CD14-positive monocyte (primary cell): Measurements from ENCODE around the gene ERBB3. TPM values are rescaled to one million over a fixed set of nuclear protein-coding genes. Genes with fewer than 3 reads are reported as not detected.
"Not testable (repeated sequence)": the region's sequence is repeated elsewhere in the genome, so short reads cannot be mapped to it uniquely, and the experiment has no call there.

Experiments used
- DNase-seq, 3 donors: peaks; one replicate each; pipeline ENCODE4 v3.0.0-alpha.2; 2011 to 2022
- H2AFZ ChIP-seq: 2 replicates; pipeline ENCODE4 v1.6.0; 2012; ENCODE audit warnings: mild to moderate bottlenecking, low read depth, low read length, inconsistent platforms; ENCODE audit not compliant: insufficient read depth, poor library complexity, severe bottlenecking
- H3K27ac ChIP-seq, 2 donors: 1 replicate in 1 of 2; 2 replicates in 1 of 2; pipeline ENCODE4 v1.5.1; 2012 to 2013; ENCODE audit warnings: low read length in 2 of 2, control low read depth in 1 of 2, inconsistent platforms in 1 of 2, low read depth in 1 of 2, mild to moderate bottlenecking in 1 of 2
- H3K27me3 ChIP-seq, 2 donors: one replicate each; pipeline versions ENCODE4 v1.6.0 to v1.6.1; 2011 to 2013; ENCODE audit warnings: low read length in 2 of 2; ENCODE audit not compliant: control insufficient read depth in 2 of 2, insufficient read depth in 2 of 2
- H3K36me3 ChIP-seq, 2 donors: replicated peaks in 1 of 2; 1 replicate in 1 of 2; 2 replicates in 1 of 2; pipeline versions ENCODE4 v1.5.1 to v1.6.1; 2012 to 2013; ENCODE audit warnings: low read length in 2 of 2, control low read depth in 1 of 2, inconsistent platforms in 1 of 2, mild to moderate bottlenecking in 1 of 2; ENCODE audit not compliant: insufficient read depth in 2 of 2, control insufficient read depth in 1 of 2
- H3K4me1 ChIP-seq, 2 donors: 1 replicate in 1 of 2; 2 replicates in 1 of 2; pipeline versions ENCODE4 v1.5.1 to v1.6.1; 2012 to 2013; ENCODE audit warnings: low read length in 2 of 2, control low read depth in 1 of 2, inconsistent platforms in 1 of 2, mild to moderate bottlenecking in 1 of 2, moderate library complexity in 1 of 2; ENCODE audit not compliant: insufficient read depth in 2 of 2, control insufficient read depth in 1 of 2
- H3K4me2 ChIP-seq: replicated peaks from 2 replicates; pipeline ENCODE3; 2012; ENCODE audit warnings: low read length, moderate library complexity, mild to moderate bottlenecking; ENCODE audit not compliant: poor library complexity, severe bottlenecking; ENCODE audit errors: extremely low read depth
- H3K4me3 ChIP-seq, 3 experiments: fragments of 200-600 bp in 1 of 3; sonication (generic) in 1 of 3; replicated peaks in 1 of 3; 1 replicate in 2 of 3; 2 replicates in 1 of 3; pipeline ENCODE4 v1.5.1; 2011 to 2013; ENCODE audit warnings: low read length in 3 of 3, mild to moderate bottlenecking in 3 of 3, control low read depth in 2 of 3, low read depth in 2 of 3, inconsistent platforms in 1 of 3, moderate library complexity in 1 of 3
- H3K79me2 ChIP-seq: 2 replicates; pipeline ENCODE4 v1.6.0; 2012; ENCODE audit warnings: mild to moderate bottlenecking, control low read depth, inconsistent platforms, low read length, moderate library complexity; ENCODE audit not compliant: insufficient read depth
- H3K9ac ChIP-seq: 2 replicates; pipeline ENCODE4 v1.6.0; 2017; ENCODE audit warnings: low read length, mild to moderate bottlenecking; ENCODE audit not compliant: insufficient read depth, poor library complexity, severe bottlenecking
- H3K9me3 ChIP-seq, 2 donors: replicated peaks in 1 of 2; 1 replicate in 1 of 2; 2 replicates in 1 of 2; pipeline versions ENCODE4 v1.5.1 to v1.6.1; 2012 to 2013; ENCODE audit warnings: low read length in 2 of 2, control low read depth in 1 of 2; ENCODE audit not compliant: control insufficient read depth in 1 of 2, insufficient read depth in 1 of 2
- H4K20me1 ChIP-seq: 2 replicates; pipeline ENCODE4 v1.6.0; 2012; ENCODE audit warnings: mild to moderate bottlenecking, low read length, control low read depth, moderate library complexity; ENCODE audit not compliant: insufficient read depth
- H3K27ac Mint-ChIP-seq, 7 donors: one replicate each; pipeline ENCODE4 v1.8.0; 2020; ENCODE audit warnings: mild to moderate bottlenecking in 7 of 7, mixed read lengths in 7 of 7, moderate library complexity in 6 of 7, inconsistent platforms in 2 of 7
- H3K27me3 Mint-ChIP-seq, 3 donors: one replicate each; pipeline ENCODE4 v1.8.0; 2021 to 2022; ENCODE audit warnings: low read depth in 3 of 3, mild to moderate bottlenecking in 3 of 3, mixed read lengths in 3 of 3, moderate library complexity in 3 of 3, inconsistent platforms in 1 of 3
- H3K36me3 Mint-ChIP-seq, 2 donors: one replicate each; pipeline ENCODE4 v1.8.0; 2020; ENCODE audit warnings: mixed read lengths in 2 of 2, inconsistent platforms in 1 of 2, mild to moderate bottlenecking in 1 of 2
- H3K4me1 Mint-ChIP-seq: one replicate; pipeline ENCODE4 v1.8.0; 2020; ENCODE audit warnings: mild to moderate bottlenecking, mixed read lengths
- H3K4me3 Mint-ChIP-seq, 2 donors: one replicate each; pipeline ENCODE4 v1.8.0; 2020; ENCODE audit warnings: mild to moderate bottlenecking in 2 of 2, mixed read lengths in 2 of 2, moderate library complexity in 1 of 2
- H3K9me3 Mint-ChIP-seq, 7 donors: one replicate each; pipeline ENCODE4 v1.8.0; 2020 to 2022; ENCODE audit warnings: mixed read lengths in 7 of 7, mild to moderate bottlenecking in 6 of 7, moderate library complexity in 6 of 7, inconsistent platforms in 2 of 7
- CTCF ChIP-seq: fragments of 200-600 bp; IDR thresholded peaks from one replicate; pipeline ENCODE4 v1.8.0; 2022; ENCODE audit warnings: antibody characterized with exemption, mild to moderate bottlenecking
- WGBS: methylation state at CpG from one replicate; pipeline ENCODE4 v1.1.5; 2013; ENCODE audit warnings: missing lambda C conversion rate; ENCODE audit not compliant: insufficient coverage; 5-methylcytosine and 5-hydroxymethylcytosine counted together
- intact Hi-C, 2 donors: fragments of 100-400 bp; cut with micrococcal nuclease; formaldehyde crosslinking; loops; one replicate each; pipeline versions ENCODE4 v1.15.0 to v1.15.1; 2023
- polyA plus RNA-seq, 3 donors: library from polyadenylated mRNA; depleted of rRNA in 1 of 3; unstranded in 2 of 3; stranded (reverse) in 1 of 3; fragments of 300-500 nt in 2 of 3; fragments of >200 nt in 1 of 3; fragmentation: Illumina TruSeq in 2 of 3; gene quantifications; 1 replicate in 2 of 3; 2 replicates in 1 of 3; pipeline ENCODE4 v1.2.3, GENCODE V29; 2012 to 2021

The ERBB3 gene
- polyA plus RNA-seq, 3 donors = 0.01 TPM; not detected in 2

GRCh38 chr12:56116267-56117081 lies 36.5 kb downstream of the ERBB3 start, which contains the start of gene RPL41:
Gene RPL41 (plus strand): TSS chr12:56116633.
- intact Hi-C loops = loop anchor here (5.0 to 10.0 kb wide), 4 partner anchors 36 to 292 kb away; partner anchors contain the start of genes RPS26 (in 2 of the 2), DNAJC14 (in 1 of the 2), MYL6B (in 1 of the 2) and RAB5B (in 1 of the 2)
- Mint-ChIP-seq H3K9me3 (no peaks in the 10 kb centered on the region), H3K27ac (peak within 1 kb of the TSS; percentile 97 to 100 (median 99)), H3K36me3 (peaks cover 42 to 45% of the 10 kb centered on the region in 2 donors), H3K4me3 (peak within 1 kb of the TSS; percentile 95 to 98), H3K27me3 (no peaks in the 10 kb centered on the region), H3K4me1 (peaks cover 31% of the 10 kb centered on the region)
- Histone ChIP-seq H3K4me2 (peak within 1 kb of the TSS; percentile 85), H3K27ac (peak within 1 kb of the TSS; percentile 90 to 98), H3K9me3 (no peaks in the 10 kb centered on the region), H3K36me3 (peaks cover 34 to 38% of the 10 kb centered on the region in 2 donors), H3K4me1 (peaks cover 30 to 31% of the 10 kb centered on the region in 2 donors), H3K79me2 (peaks cover 47% of the 10 kb centered on the region), H4K20me1 (peaks cover 14% of the 10 kb centered on the region), H3K4me3 (peak within 1 kb of the TSS; percentile 88 to 97 (median 89)), H3K9ac (peak within 1 kb of the TSS; percentile 91), H3K27me3 (no peaks in the 10 kb centered on the region), H2AFZ (peak within 1 kb of the TSS; percentile 83)
- TF ChIP-seq CTCF = no peak
- 3% methylated on average over 8 of the region's 34 CpGs for WGBS
- DNase-seq = peak; percentile 92 to 94 (median 93)

GRCh38 chr12:56117082-56117706 lies 37.2 kb downstream of the ERBB3 start:
- not testable (repeated sequence) for H3K9me3 ChIP-seq, H3K27me3 Mint-ChIP-seq, DNase-seq, H2AFZ ChIP-seq, H3K27me3 ChIP-seq, H3K9me3 Mint-ChIP-seq
- peak overlapping the region; percentile 88 to 97 (median 89) for H3K4me3 ChIP-seq
- Mint-ChIP-seq H3K36me3 (peaks cover 44 to 46% of the 10 kb centered on the region in 2 donors), H3K27ac (peak overlapping the region; percentile 97 to 100 (median 99)), H3K4me3 (peak overlapping the region; percentile 95 to 98), H3K4me1 (peaks cover 33% of the 10 kb centered on the region)
- H3K79me2 ChIP-seq = peaks cover 53% of the 10 kb centered on the region
- H3K4me1 ChIP-seq = peaks cover 30 to 31% of the 10 kb centered on the region in 2 donors
- H3K27ac ChIP-seq = peak overlapping the region; percentile 90 to 98
- H3K9ac ChIP-seq = peak overlapping the region; percentile 91
- 4% methylated on average over 4 of the region's 16 CpGs for WGBS
- H4K20me1 ChIP-seq = peaks cover 22% of the 10 kb centered on the region
- peak overlapping the region; percentile 85 for H3K4me2 ChIP-seq
- intact Hi-C loops = loop anchor here (5.0 to 10.0 kb wide), 4 partner anchors 35 to 292 kb away; partner anchors contain the start of genes RPS26 (in 2 of the 2), DNAJC14 (in 1 of the 2), MYL6B (in 1 of the 2) and RAB5B (in 1 of the 2)
- peaks cover 29 to 39% of the 10 kb centered on the region in 2 donors for H3K36me3 ChIP-seq
